Thyroid gland (tissue), 4 donors: ENCODE results near the gene ZBTB49. TPM values are rescaled to one million over a fixed set of nuclear protein-coding genes. Genes with fewer than 3 reads are reported as not detected.

Experiments
- DNase-seq, 2 donors: peaks; one replicate each; pipeline ENCODE4 v3.0.0-alpha.2; 2019
- H3K27ac ChIP-seq, 3 donors: fragments of 200-600 bp; sonication (generic); 1 replicate in 2 of 3; 2 replicates in 1 of 3; pipeline ENCODE4 v1.5.1; 2016 to 2019; ENCODE audit warnings: mild to moderate bottlenecking in 1 of 3, moderate library complexity in 1 of 3
- H3K27me3 ChIP-seq: fragments of 200-600 bp; sonication (generic); one replicate; pipeline ENCODE4 v1.5.1; 2019
- H3K36me3 ChIP-seq, 2 donors: fragments of 200-600 bp; sonication (generic); one replicate each; pipeline ENCODE4 v1.5.1; 2016 to 2019
- H3K4me1 ChIP-seq, 2 donors: fragments of 200-600 bp; sonication (generic); one replicate each; pipeline ENCODE4 v1.5.1; 2017 to 2019
- H3K4me3 ChIP-seq, 3 donors: fragments of 200-600 bp; sonication (generic); replicated peaks in 1 of 3; 1 replicate in 2 of 3; 2 replicates in 1 of 3; pipeline ENCODE4 v1.5.1; 2016; ENCODE audit warnings: mild to moderate bottlenecking in 1 of 3
- H3K9me3 ChIP-seq: fragments of 200-600 bp; sonication (generic); one replicate; pipeline ENCODE4 v1.5.1; 2017
- CTCF ChIP-seq, 6 experiments: fragments of 200-600 bp in 3 of 6; fragments of 450-650 bp in 3 of 6; sonication (generic) in 3 of 6; IDR thresholded peaks; one replicate each; pipeline ENCODE4 v1.5.1; 2016 to 2019; ENCODE audit warnings: antibody characterized with exemption in 6 of 6, mild to moderate bottlenecking in 2 of 6, inconsistent platforms in 1 of 6, moderate library complexity in 1 of 6
- POLR2A ChIP-seq, 2 donors: fragments of 450-650 bp; IDR thresholded peaks; one replicate each; pipeline ENCODE4 v1.6.1; 2017; ENCODE audit warnings: antibody characterized with exemption in 2 of 2, mild to moderate bottlenecking in 2 of 2, moderate library complexity in 1 of 2
- WGBS, 2 donors: methylation state at CpG; one replicate each; pipeline ENCODE4 v1.1.5; 2017; 5-methylcytosine and 5-hydroxymethylcytosine counted together
- intact Hi-C: fragments of 100-400 bp; cut with DNase I; formaldehyde crosslinking; loops from one replicate; pipeline ENCODE4 v1.15.1; 2023
- total RNA-seq, 4 donors: library from RNA; depleted of rRNA; stranded (reverse); fragments of >200 nt; gene quantifications; one replicate each; pipeline ENCODE4 v1.2.3, GENCODE V29; 2016

ZBTB49 gene
- total RNA-seq, 4 donors from 2014 or later: 7.5 to 21.7 (median 9.2) TPM

DNA sequence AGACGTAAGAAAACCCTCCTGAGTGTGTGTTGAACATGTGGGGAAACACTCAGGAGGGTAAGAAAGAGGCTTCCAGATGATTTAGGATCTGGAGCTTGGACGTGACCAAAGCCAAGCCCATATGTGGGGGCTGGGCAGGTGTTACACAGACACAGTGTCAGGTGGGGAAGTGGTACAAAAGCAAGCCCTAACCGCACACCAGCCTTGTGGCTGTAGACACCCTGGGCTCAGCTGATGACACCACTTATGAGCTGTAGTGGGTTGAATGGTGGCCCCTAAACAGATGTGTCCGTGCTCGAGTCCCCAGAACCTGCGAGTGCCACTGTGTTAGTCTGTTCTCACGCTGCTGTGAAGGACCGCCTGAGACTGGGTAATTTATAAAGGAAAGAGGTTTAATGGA lies 71.8 kb downstream of the ZBTB49 start:
- Histone ChIP-seq H3K36me3 (no peaks in the 10 kb centered on the region), H3K9me3 (no peaks in the 10 kb centered on the region), H3K27me3 (no peaks in the 10 kb centered on the region), H3K27ac (no peak overlapping the region), H3K4me3 (no peak overlapping the region), H3K4me1 (no peaks in the 10 kb centered on the region)
- DNase-seq: no peak
- TF ChIP-seq CTCF (IDR thresholded peaks at IDR 0.05): no peak
- no peak for TF ChIP-seq POLR2A (IDR thresholded peaks at IDR 0.05)
- WGBS, 2 donors: 79 to 86% methylated on average over 8 of the region's 8 CpGs
- intact Hi-C loops: no loop called here

DNA sequence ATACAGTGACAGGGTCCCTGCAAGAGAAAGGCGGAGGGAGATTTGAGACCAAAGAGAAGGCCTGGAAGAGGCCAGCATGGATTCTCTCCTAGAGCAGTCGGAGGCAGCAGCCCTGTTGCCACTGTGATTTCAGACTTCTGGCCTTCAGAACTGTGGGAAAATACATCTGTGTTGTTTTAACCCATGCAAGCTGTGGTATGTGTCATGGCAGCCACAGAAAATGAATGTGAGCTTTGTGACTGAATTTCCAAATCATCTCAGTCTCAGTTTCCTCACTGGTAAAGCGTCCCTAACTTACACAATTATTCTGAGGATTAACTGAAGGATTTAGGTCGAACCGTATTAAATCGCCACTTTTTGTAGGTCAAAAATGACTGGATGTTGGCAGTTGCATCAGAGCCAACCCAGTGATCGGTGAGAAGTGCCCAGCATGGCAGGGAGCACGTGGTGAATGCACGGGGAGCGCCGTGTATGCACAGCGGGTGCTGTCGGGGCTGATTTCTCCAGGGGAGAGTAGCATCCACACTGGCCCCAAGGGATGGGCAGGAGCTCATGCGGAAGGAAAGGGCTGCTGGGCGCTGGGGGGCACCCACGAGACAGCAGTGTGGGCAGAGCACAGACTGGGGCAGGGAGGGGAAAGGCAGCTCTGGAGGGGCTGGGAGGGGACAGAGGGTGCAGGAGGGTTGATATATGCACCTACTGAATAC lies 73.1 kb downstream of the ZBTB49 start:
- no peak for DNase-seq
- TF ChIP-seq POLR2A (IDR thresholded peaks at IDR 0.05) (no peak), CTCF (IDR thresholded peaks at IDR 0.05) (no peak)
- WGBS, 2 donors: 78 to 79% methylated on average over 16 of the region's 16 CpGs
- Histone ChIP-seq H3K4me1 (no peaks in the 10 kb centered on the region), H3K36me3 (no peaks in the 10 kb centered on the region), H3K4me3 (no peak overlapping the region), H3K27ac (no peak overlapping the region), H3K27me3 (no peaks in the 10 kb centered on the region), H3K9me3 (no peaks in the 10 kb centered on the region)
- intact Hi-C loops: no loop called here

- Histone ChIP-seq H3K9me3 (no peaks in the 10 kb centered on the region), H3K27me3 (no peaks in the 10 kb centered on the region), H3K36me3 (no peaks in the 10 kb centered on the region), H3K4me1 (no peaks in the 10 kb centered on the region), H3K4me3 (no peak overlapping the region), H3K27ac (no peak overlapping the region)
- 85 to 89% methylated on average over 3 of the region's 3 CpGs for WGBS, 2 donors
- intact Hi-C loops: no loop called here
- DNase-seq: no peak
- TF ChIP-seq POLR2A (IDR thresholded peaks at IDR 0.05): no peak
- TF ChIP-seq CTCF (IDR thresholded peaks at IDR 0.05): no peak
Measured at GRCh38 chr4:4364061-4364460, 74.0 kb downstream of the ZBTB49 start.

GRCh38 chr4:4364486-4365208 lies 74.6 kb downstream of the ZBTB49 start:
- intact Hi-C loops: no loop called here
- Histone ChIP-seq H3K4me1 (no peaks in the 10 kb centered on the region), H3K27ac (no peak overlapping the region), H3K36me3 (no peaks in the 10 kb centered on the region), H3K4me3 (no peak overlapping the region), H3K27me3 (no peaks in the 10 kb centered on the region), H3K9me3 (no peaks in the 10 kb centered on the region)
- TF ChIP-seq CTCF (IDR thresholded peaks at IDR 0.05) (no peak), POLR2A (IDR thresholded peaks at IDR 0.05) (no peak)
- WGBS, 2 donors: 77% methylated on average over 9 of the region's 9 CpGs
- no peak for DNase-seq
